K562 (cell line): ENCODE measurements around the gene FTH1. TPM values are rescaled to one million over a fixed set of nuclear protein-coding genes. Genes with fewer than 3 reads are reported as not detected.

Experiments used
- ERF ChIP-seq: fragments of 450-650 bp; formaldehyde crosslinking; IDR thresholded peaks from 2 replicates; pipeline ENCODE4 v1.4.0; 2020; ENCODE audit warnings: mild to moderate bottlenecking, mixed read lengths
- ESRRB ChIP-seq: fragments of 250-450 bp; sonication (Bioruptor Pico); IDR thresholded peaks from 2 replicates; pipeline ENCODE4 v1.5.0; 2020; ENCODE audit warnings: mild to moderate bottlenecking, moderate library complexity, borderline replicate concordance
- GTF2E2 ChIP-seq: fragments of 200-800 bp; sonication (Bioruptor generic); IDR thresholded peaks from 2 replicates; pipeline ENCODE4 v1.6.1; 2016; ENCODE audit warnings: missing genetic modification characterization, missing compliant biosample characterization
- HCFC1 ChIP-seq: IDR thresholded peaks from 2 replicates; pipeline ENCODE4 v1.6.1; 2012; ENCODE audit warnings: low read depth, low read length, improper control_type of control experiment
- NR2C1 ChIP-seq, 2 experiments: fragments of 450-650 bp; IDR thresholded peaks; 2 replicates each; pipeline ENCODE4 v1.6.1; 2017; ENCODE audit warnings: mild to moderate bottlenecking in 2 of 2, antibody characterized with exemption in 1 of 2, inconsistent platforms in 1 of 2, missing compliant biosample characterization in 1 of 2, missing genetic modification characterization in 1 of 2
- NR4A1 ChIP-seq, 2 experiments: fragments of 250-450 bp in 1 of 2; fragments of 450-650 bp in 1 of 2; sonication (Bioruptor Pico) in 1 of 2; IDR thresholded peaks; 2 replicates each; pipeline versions ENCODE4 v1.4.0 to v1.6.1; 2016 to 2020; ENCODE audit warnings: mild to moderate bottlenecking in 2 of 2, missing compliant biosample characterization in 1 of 2, missing genetic modification characterization in 1 of 2, moderate library complexity in 1 of 2
- SOX6 ChIP-seq: fragments of 450-650 bp; IDR thresholded peaks from 2 replicates; pipeline ENCODE4 v1.6.1; 2014; ENCODE audit warnings: mild to moderate bottlenecking
- TEAD2 ChIP-seq: fragments of 450-650 bp; IDR thresholded peaks from 2 replicates; pipeline ENCODE4 v1.6.1; 2016; ENCODE audit warnings: missing genetic modification characterization, control low read depth, missing compliant biosample characterization
- ZNF239 ChIP-seq: fragments of 250-450 bp; sonication (Bioruptor Pico); IDR thresholded peaks from 2 replicates; pipeline ENCODE4 v1.4.0; 2020; ENCODE audit warnings: mild to moderate bottlenecking
- ZNF431 ChIP-seq: sonication (generic); formaldehyde crosslinking; IDR thresholded peaks from 2 replicates; pipeline ENCODE4 v1.8.0; 2022; ENCODE audit warnings: mild to moderate bottlenecking, missing genetic modification reagents
- ZNF518B ChIP-seq: fragments of 250-450 bp; sonication (Bioruptor Pico); IDR thresholded peaks from 2 replicates; pipeline ENCODE4 v1.5.0; 2021; ENCODE audit warnings: mild to moderate bottlenecking, moderate library complexity
- ZNF57 ChIP-seq: fragments of 450-650 bp; formaldehyde crosslinking; IDR thresholded peaks from 2 replicates; pipeline ENCODE4 v1.4.0; 2020; ENCODE audit warnings: mild to moderate bottlenecking, moderate library complexity
- ZNF644 ChIP-seq: fragments of 200-800 bp; sonication (Bioruptor generic); IDR thresholded peaks from 2 replicates; pipeline ENCODE4 v1.6.1; 2016; ENCODE audit warnings: low read depth, missing genetic modification characterization, missing compliant biosample characterization
- polyA plus RNA-seq, 8 experiments: library from polyadenylated mRNA; depleted of rRNA in 4 of 8; stranded (reverse) in 5 of 8; unstranded in 3 of 8; fragments of >200 nt; fragmentation: Nextera tagmentation in 2 of 8; fragmentation: Illumina TruSeq in 1 of 8; extraction: Ambion mirVana in 2 of 8; extraction: Trizol in 1 of 8; gene quantifications; 2 replicates each; pipeline versions ENCODE4 v1.2.1 to v1.2.3, GENCODE V29; 2011 to 2014; ENCODE audit warnings: inconsistent platforms in 1 of 8, missing spikeins in 1 of 8
- total RNA-seq, 7 experiments: library from RNA; depleted of rRNA in 6 of 7; stranded (reverse); fragments of >200 nt in 6 of 7; fragmentation: Illumina TruSeq in 2 of 7; extraction: Trizol in 2 of 7; gene quantifications; 2 replicates each; pipeline versions ENCODE4 v1.2.1 to v1.2.3, GENCODE V29; 2011 to 2021; ENCODE audit warnings: low replicate concordance in 1 of 7
- TF ChIP-seq, protein P1 (sequence below), 3 experiments: fragments of 200-800 bp in 1 of 3; fragments of 250-450 bp in 1 of 3; fragments of 450-650 bp in 1 of 3; sonication (Bioruptor Pico) in 1 of 3; sonication (Bioruptor generic) in 1 of 3; formaldehyde crosslinking in 1 of 3; IDR thresholded peaks; 2 replicates each; pipeline versions ENCODE4 v1.6.1 to v1.8.0; 2016 to 2022; ENCODE audit warnings: mild to moderate bottlenecking in 2 of 3, missing genetic modification characterization in 2 of 3, missing compliant biosample characterization in 1 of 3, moderate library complexity in 1 of 3
- TF ChIP-seq, protein P2 (sequence below): IDR thresholded peaks from 2 replicates; pipeline ENCODE4 v1.6.1; 2011; ENCODE audit warnings: borderline replicate concordance, low read depth, mild to moderate bottlenecking, moderate library complexity, low read length; ENCODE audit not compliant: insufficient read depth, poor library complexity, severe bottlenecking

FTH1 gene
- total and polyA plus RNA-seq, 9 of the 15 experiments (the other 6 are each of a cell fraction or from before 2014, with no cell fraction given) = 370 to 3,146 (median 802) TPM

DNA sequence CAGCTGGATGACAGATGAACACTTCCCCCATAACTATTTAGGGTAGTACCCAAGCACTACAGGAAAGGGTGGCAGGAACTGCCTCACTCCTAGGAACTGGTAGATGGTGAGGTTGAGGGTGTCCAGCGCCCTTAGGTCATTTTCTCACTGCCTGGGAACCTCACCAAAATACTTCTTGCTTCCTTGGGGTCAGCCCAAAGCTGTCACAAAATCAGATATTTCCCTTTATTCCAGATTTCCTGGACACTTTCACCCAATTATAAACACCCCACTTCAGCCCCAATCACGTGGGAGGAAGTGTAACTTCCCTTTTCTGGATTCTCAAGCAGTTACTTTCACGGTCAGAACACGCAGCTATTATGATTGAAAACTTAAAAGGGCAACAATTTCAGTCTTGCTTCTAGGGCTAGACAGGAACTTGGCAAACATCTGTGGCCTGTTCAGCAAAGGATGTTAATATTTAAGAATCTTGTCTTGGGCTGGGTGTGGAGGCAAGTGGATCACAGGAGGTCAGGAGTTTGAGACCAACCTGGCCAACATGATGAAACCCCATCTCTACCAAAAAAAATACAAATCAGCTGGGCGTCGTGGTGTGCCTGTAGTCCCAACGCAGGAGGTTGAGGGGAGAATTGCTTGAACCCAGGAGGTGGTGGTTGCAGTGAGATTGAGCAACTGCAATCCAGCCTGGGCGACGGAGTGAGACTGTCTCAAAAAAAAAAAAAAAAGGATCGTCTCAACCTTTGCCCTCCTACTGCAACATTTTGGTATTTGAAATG, 4.0 kb downstream of the FTH1 start (continued):
- TF ChIP-seq GTF2E2 (tag) (no peak), ZNF431 (CRISPR knock-in tag) (no peak; the same call in 1 of the 2 replicates), SOX6 (0 out of 2 replicates have a peak, but pooled peaks have one; percentile 31), NR2C1 (IDR thresholded peaks at IDR 0.05) (0 out of 2 replicates have a peak, but pooled peaks have one; percentile 45), NR2C1 (tag; IDR thresholded peaks at IDR 0.05) (peak; percentile 28; the same call in 1 of the 2 replicates), TEAD2 (tag) (no peak), ZNF57 (CRISPR knock-in tag) (peak; percentile 42; the same call in 1 of the 2 replicates), ZNF644 (tag) (no peak), ESRRB (CRISPR knock-in tag) (peak; percentile 54; the same call in 1 of the 2 replicates), ERF (CRISPR knock-in tag) (peak; percentile 62; the same call in 1 of the 2 replicates), ZNF518B (CRISPR knock-in tag) (peak; percentile 29; the same call in 1 of the 2 replicates), ZNF239 (no peak), NR4A1 (CRISPR knock-in tag; IDR thresholded peaks at IDR 0.05) (no peak), NR4A1 (tag; IDR thresholded peaks at IDR 0.05) (no peak), HCFC1 (peak; percentile 6)
- TF ChIP-seq, protein P1, sequence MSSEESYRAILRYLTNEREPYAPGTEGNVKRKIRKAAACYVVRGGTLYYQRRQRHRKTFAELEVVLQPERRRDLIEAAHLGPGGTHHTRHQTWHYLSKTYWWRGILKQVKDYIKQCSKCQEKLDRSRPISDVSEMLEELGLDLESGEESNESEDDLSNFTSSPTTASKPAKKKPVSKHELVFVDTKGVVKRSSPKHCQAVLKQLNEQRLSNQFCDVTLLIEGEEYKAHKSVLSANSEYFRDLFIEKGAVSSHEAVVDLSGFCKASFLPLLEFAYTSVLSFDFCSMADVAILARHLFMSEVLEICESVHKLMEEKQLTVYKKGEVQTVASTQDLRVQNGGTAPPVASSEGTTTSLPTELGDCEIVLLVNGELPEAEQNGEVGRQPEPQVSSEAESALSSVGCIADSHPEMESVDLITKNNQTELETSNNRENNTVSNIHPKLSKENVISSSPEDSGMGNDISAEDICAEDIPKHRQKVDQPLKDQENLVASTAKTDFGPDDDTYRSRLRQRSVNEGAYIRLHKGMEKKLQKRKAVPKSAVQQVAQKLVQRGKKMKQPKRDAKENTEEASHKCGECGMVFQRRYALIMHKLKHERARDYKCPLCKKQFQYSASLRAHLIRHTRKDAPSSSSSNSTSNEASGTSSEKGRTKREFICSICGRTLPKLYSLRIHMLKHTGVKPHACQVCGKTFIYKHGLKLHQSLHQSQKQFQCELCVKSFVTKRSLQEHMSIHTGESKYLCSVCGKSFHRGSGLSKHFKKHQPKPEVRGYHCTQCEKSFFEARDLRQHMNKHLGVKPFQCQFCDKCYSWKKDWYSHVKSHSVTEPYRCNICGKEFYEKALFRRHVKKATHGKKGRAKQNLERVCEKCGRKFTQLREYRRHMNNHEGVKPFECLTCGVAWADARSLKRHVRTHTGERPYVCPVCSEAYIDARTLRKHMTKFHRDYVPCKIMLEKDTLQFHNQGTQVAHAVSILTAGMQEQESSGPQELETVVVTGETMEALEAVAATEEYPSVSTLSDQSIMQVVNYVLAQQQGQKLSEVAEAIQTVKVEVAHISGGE (CRISPR knock-in tag; IDR thresholded peaks at IDR 0.05) = no peak
- TF ChIP-seq, protein P2, sequence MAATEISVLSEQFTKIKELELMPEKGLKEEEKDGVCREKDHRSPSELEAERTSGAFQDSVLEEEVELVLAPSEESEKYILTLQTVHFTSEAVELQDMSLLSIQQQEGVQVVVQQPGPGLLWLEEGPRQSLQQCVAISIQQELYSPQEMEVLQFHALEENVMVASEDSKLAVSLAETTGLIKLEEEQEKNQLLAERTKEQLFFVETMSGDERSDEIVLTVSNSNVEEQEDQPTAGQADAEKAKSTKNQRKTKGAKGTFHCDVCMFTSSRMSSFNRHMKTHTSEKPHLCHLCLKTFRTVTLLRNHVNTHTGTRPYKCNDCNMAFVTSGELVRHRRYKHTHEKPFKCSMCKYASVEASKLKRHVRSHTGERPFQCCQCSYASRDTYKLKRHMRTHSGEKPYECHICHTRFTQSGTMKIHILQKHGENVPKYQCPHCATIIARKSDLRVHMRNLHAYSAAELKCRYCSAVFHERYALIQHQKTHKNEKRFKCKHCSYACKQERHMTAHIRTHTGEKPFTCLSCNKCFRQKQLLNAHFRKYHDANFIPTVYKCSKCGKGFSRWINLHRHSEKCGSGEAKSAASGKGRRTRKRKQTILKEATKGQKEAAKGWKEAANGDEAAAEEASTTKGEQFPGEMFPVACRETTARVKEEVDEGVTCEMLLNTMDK = no peak
